Measurements from ENCODE around the gene C2CD3.

Gene C2CD3

GRCh38 chr11:74170694-74171629, at the start of gene C2CD3, which contains the start of gene PPME1:
Gene C2CD3 (minus strand): TSS chr11:74171002. CDS start chr11:74170792, 210 bp downstream.
Gene PPME1 (plus strand): TSS chr11:74171289. CDS start chr11:74171422, 133 bp downstream.
- peak; percentile 91 to 100 (median 99) for DNase-seq

- DNase-seq, result no peak
Measured at GRCh38 chr11:74220376-74220775, 49.6 kb upstream of the C2CD3 start.

GRCh38 chr11:74212533-74212932, 41.7 kb upstream of the C2CD3 start:
- no peak for DNase-seq

- DNase-seq, result no peak
Measured at GRCh38 chr11:74208507-74208906, 37.7 kb upstream of the C2CD3 start.

GRCh38 chr11:74206746-74207145, 35.9 kb upstream of the C2CD3 start:
- DNase-seq, result no peak

GRCh38 chr11:74205181-74205580, 34.4 kb upstream of the C2CD3 start:
- no peak for DNase-seq

GRCh38 chr11:74204701-74205100, 33.9 kb upstream of the C2CD3 start:
- DNase-seq, result no peak

GRCh38 chr11:74203966-74204365, 33.2 kb upstream of the C2CD3 start:
- no peak for DNase-seq

GRCh38 chr11:74196781-74197486, 26.1 kb upstream of the C2CD3 start:
- DNase-seq, result no peak

- DNase-seq, result no peak
Measured at GRCh38 chr11:74195828-74196227, 25.0 kb upstream of the C2CD3 start.

GRCh38 chr11:74185695-74186094, 14.9 kb upstream of the C2CD3 start:
- DNase-seq, result no peak

GRCh38 chr11:74185285-74185684, 14.5 kb upstream of the C2CD3 start:
- no peak for DNase-seq

GRCh38 chr11:74182635-74183034, 11.8 kb upstream of the C2CD3 start:
- no peak for DNase-seq

GRCh38 chr11:74179234-74180052, 8.6 kb upstream of the C2CD3 start:
- peak in 2 of 58 donors; percentile 7 to 23 for DNase-seq

GRCh38 chr11:74175920-74176319, 5.1 kb upstream of the C2CD3 start:
- no peak for DNase-seq

- no peak for DNase-seq
Measured at GRCh38 chr11:74171997-74172396, 1.2 kb upstream of the C2CD3 start.

- peak in 1 of 58 donors; percentile 21 for DNase-seq
Measured at GRCh38 chr11:74171630-74171968, 797 bp upstream of the C2CD3 start.

- no peak for DNase-seq
Measured at GRCh38 chr11:74169738-74170458, 904 bp downstream of the C2CD3 start.

- DNase-seq, result no peak
Measured at GRCh38 chr11:74168838-74169237, 2.0 kb downstream of the C2CD3 start.

GRCh38 chr11:74162681-74163467, 7.9 kb downstream of the C2CD3 start:
- no peak for DNase-seq
